Endodermal cell (in vitro differentiated cells): ENCODE results near the gene PIGB. TPM values are rescaled to one million over a fixed set of nuclear protein-coding genes. Genes with fewer than 3 reads are reported as not detected.

Source experiments
- DNase-seq: peaks from one replicate; pipeline ENCODE4 v3.0.0-alpha.2; 2017
- H3K27ac ChIP-seq: 2 replicates; pipeline ENCODE4 v1.5.1; 2013; ENCODE audit warnings: mild to moderate bottlenecking, low read depth, low read length, moderate library complexity
- H3K27me3 ChIP-seq: 2 replicates; pipeline ENCODE4 v1.6.1; 2013; ENCODE audit warnings: mild to moderate bottlenecking, low read length, moderate library complexity; ENCODE audit not compliant: insufficient read depth, control insufficient read depth, poor library complexity, severe bottlenecking
- H3K36me3 ChIP-seq: 2 replicates; pipeline ENCODE4 v1.7.0; 2013; ENCODE audit warnings: mild to moderate bottlenecking, low read length, moderate library complexity; ENCODE audit not compliant: control insufficient read depth, insufficient read depth
- H3K4me1 ChIP-seq: one replicate; pipeline ENCODE4 v1.7.0; 2013; ENCODE audit warnings: low read length; ENCODE audit not compliant: control insufficient read depth, insufficient read depth
- H3K4me3 ChIP-seq: 2 replicates; pipeline ENCODE4 v1.5.1; 2013; ENCODE audit warnings: mild to moderate bottlenecking, low read length, moderate library complexity
- H3K9ac ChIP-seq: 2 replicates; pipeline ENCODE4 v1.6.1; 2013; ENCODE audit warnings: mild to moderate bottlenecking, low read length, moderate library complexity; ENCODE audit not compliant: poor library complexity, severe bottlenecking; ENCODE audit errors: extremely low read depth
- H3K9me3 ChIP-seq: 2 replicates; pipeline ENCODE4 v1.6.1; 2013; ENCODE audit warnings: mild to moderate bottlenecking, low read length, moderate library complexity; ENCODE audit not compliant: control insufficient read depth
- H3K27ac Mint-ChIP-seq: 2 replicates; pipeline ENCODE4 v1.8.0; 2020; ENCODE audit warnings: mixed read lengths
- H3K27me3 Mint-ChIP-seq: 2 replicates; pipeline ENCODE4 v1.8.0; 2021; ENCODE audit warnings: mild to moderate bottlenecking, mixed read lengths; ENCODE audit not compliant: insufficient read depth
- H3K36me3 Mint-ChIP-seq: 2 replicates; pipeline ENCODE4 v1.8.0; 2020; ENCODE audit warnings: low read depth, mixed read lengths
- H3K4me1 Mint-ChIP-seq: 2 replicates; pipeline ENCODE4 v1.8.0; 2020; ENCODE audit warnings: mixed read lengths
- H3K4me3 Mint-ChIP-seq: 2 replicates; pipeline ENCODE4 v1.8.0; 2020; ENCODE audit warnings: mild to moderate bottlenecking, moderate library complexity, mixed read lengths
- H3K9me3 Mint-ChIP-seq: 2 replicates; pipeline ENCODE4 v1.8.0; 2020; ENCODE audit warnings: mild to moderate bottlenecking, mixed read lengths
- WGBS, 2 experiments: methylation state at CpG; one replicate each; pipeline versions ENCODE4 v1.1.5 to v1.1.7; 2013; ENCODE audit warnings: missing lambda C conversion rate in 2 of 2, mixed read lengths in 1 of 2; ENCODE audit not compliant: insufficient coverage in 1 of 2, insufficient read length in 1 of 2; 5-methylcytosine and 5-hydroxymethylcytosine counted together
- total RNA-seq, 2 donors: library from RNA; stranded (reverse); fragmentation: NEBNext Ultra II Directional in 1 of 2; extraction: Animal tissue kit (Norgen Biotek cat#: 25700) in 1 of 2; gene quantifications; 2 replicates in 1 of 2; 3 replicates in 1 of 2; pipeline ENCODE4 v1.2.1, GENCODE V29; 2021
- TF ChIP-seq, protein P1 (sequence below): fragments of 200-600 bp; sonication (generic); conservative IDR thresholded peaks from 2 replicates; pipeline ENCODE4 v1.5.0; 2021; ENCODE audit warnings: antibody characterized with exemption, mild to moderate bottlenecking

Gene PIGB
- total RNA-seq, 2 donors from 2014 or later, result 9.3 to 9.4 TPM

DNA sequence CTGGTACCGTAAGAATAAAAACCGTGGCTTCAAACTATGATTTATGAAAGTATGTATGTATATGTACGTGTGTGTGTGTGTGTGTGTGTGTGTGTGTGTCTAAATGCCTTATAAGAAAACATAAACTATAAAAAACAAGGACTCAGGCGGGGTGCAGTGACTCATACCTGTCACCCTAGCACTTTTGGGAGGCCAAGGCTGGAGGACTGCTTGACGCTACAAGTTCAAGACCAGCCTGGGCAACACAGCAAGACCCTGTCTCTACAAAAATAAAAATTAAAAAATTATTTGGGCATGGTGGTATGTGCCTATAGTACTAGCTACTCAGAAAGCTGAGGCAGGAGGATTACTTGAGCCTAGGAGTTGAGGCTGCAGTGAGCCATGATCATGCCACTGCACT, 60.1 kb downstream of the PIGB start:
- Mint-ChIP-seq H3K27ac (no peak overlapping the region), H3K4me3 (no peak overlapping the region), H3K4me1 (no peaks in the 10 kb centered on the region), H3K27me3 (no peaks in the 10 kb centered on the region), H3K9me3 (peaks cover 6% of the 10 kb centered on the region), H3K36me3 (peaks cover 56% of the 10 kb centered on the region)
- H3K27ac ChIP-seq, result no peak overlapping the region
- DNase-seq, result no peak
- no peaks in the 10 kb centered on the region for H3K4me1 ChIP-seq
- WGBS, 2 experiments, result 96% methylated on average over 4 of the region's 5 CpGs; no CpG with 5 or more reads in 1 of the 2 experiments
- H3K27me3 ChIP-seq, result no peaks in the 10 kb centered on the region
- TF ChIP-seq, protein P1, sequence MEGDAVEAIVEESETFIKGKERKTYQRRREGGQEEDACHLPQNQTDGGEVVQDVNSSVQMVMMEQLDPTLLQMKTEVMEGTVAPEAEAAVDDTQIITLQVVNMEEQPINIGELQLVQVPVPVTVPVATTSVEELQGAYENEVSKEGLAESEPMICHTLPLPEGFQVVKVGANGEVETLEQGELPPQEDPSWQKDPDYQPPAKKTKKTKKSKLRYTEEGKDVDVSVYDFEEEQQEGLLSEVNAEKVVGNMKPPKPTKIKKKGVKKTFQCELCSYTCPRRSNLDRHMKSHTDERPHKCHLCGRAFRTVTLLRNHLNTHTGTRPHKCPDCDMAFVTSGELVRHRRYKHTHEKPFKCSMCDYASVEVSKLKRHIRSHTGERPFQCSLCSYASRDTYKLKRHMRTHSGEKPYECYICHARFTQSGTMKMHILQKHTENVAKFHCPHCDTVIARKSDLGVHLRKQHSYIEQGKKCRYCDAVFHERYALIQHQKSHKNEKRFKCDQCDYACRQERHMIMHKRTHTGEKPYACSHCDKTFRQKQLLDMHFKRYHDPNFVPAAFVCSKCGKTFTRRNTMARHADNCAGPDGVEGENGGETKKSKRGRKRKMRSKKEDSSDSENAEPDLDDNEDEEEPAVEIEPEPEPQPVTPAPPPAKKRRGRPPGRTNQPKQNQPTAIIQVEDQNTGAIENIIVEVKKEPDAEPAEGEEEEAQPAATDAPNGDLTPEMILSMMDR, result no peak
- H3K9me3 ChIP-seq, result peaks cover 15% of the 10 kb centered on the region
- no peak overlapping the region for H3K4me3 ChIP-seq
- H3K36me3 ChIP-seq, result peaks cover 4% of the 10 kb centered on the region
- no peak overlapping the region for H3K9ac ChIP-seq

DNA sequence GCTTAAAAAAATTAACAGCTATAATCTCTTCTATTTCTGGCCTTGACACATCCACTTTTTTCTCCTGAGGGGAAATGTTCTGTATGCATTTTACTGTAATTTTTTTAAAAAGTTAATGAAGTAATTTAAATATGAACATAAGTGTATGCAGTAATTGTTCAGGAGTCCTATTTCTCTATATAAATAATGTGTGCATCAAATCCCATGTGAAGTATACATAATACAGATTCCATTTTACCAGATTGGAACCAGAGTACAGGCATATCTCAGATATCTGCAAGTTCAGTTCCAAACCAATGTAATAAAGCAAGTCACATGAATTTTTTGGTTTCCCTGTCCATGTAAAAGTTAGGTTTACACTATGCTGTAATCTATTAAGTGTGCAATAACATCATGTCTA, 62.6 kb downstream of the PIGB start:
- no peak overlapping the region for H3K4me3 Mint-ChIP-seq
- H3K9me3 Mint-ChIP-seq, result peaks cover 6% of the 10 kb centered on the region
- no peak overlapping the region for H3K9ac ChIP-seq
- TF ChIP-seq, protein P1, result no peak
- H3K4me3 ChIP-seq, result no peak overlapping the region
- no peaks in the 10 kb centered on the region for H3K27me3 ChIP-seq
- H3K27me3 Mint-ChIP-seq, result no peaks in the 10 kb centered on the region
- H3K27ac Mint-ChIP-seq, result no peak overlapping the region
- no peaks in the 10 kb centered on the region for H3K36me3 ChIP-seq
- no peak for DNase-seq
- peaks cover 16% of the 10 kb centered on the region for H3K9me3 ChIP-seq
- H3K4me1 ChIP-seq, result no peaks in the 10 kb centered on the region
- H3K27ac ChIP-seq, result no peak overlapping the region
- H3K36me3 Mint-ChIP-seq, result peaks cover 61% of the 10 kb centered on the region
- H3K4me1 Mint-ChIP-seq, result no peaks in the 10 kb centered on the region

DNA sequence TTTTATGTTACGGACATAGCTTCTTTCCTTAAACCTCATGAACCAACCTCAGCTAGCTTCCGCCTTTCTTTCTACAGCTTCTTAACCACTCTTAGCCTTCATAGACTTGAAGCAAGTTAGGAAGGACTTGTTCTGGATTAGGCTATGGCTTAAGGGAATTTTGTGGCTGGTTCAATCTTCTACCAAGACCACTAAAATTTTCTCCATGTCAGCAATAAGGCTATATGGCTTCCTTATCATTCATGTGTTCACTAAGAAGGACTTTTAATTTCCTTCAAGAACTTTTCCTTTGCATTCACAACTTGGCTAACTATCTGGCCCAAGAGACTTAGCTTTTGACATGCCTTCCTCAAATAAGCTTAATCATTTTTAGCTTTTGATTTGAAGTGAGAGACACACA, 64.7 kb downstream of the PIGB start:
- no peak overlapping the region for H3K4me3 Mint-ChIP-seq
- no peaks in the 10 kb centered on the region for H3K4me1 ChIP-seq
- no peaks in the 10 kb centered on the region for H3K27me3 ChIP-seq
- DNase-seq, result no peak
- H3K27ac ChIP-seq, result no peak overlapping the region
- no peak overlapping the region for H3K4me3 ChIP-seq
- H3K9me3 Mint-ChIP-seq, result peaks cover 6% of the 10 kb centered on the region
- H3K27ac Mint-ChIP-seq, result no peak overlapping the region
- H3K9ac ChIP-seq, result no peak overlapping the region
- 81 to 96% methylated on average over 2 of the region's 2 CpGs for WGBS, 2 experiments
- H3K4me1 Mint-ChIP-seq, result no peaks in the 10 kb centered on the region
- H3K27me3 Mint-ChIP-seq, result no peaks in the 10 kb centered on the region
- H3K36me3 Mint-ChIP-seq, result peaks cover 64% of the 10 kb centered on the region
- TF ChIP-seq, protein P1, result no peak
- no peaks in the 10 kb centered on the region for H3K36me3 ChIP-seq
- H3K9me3 ChIP-seq, result peaks cover 16% of the 10 kb centered on the region
